Measurements from ENCODE around the gene TP53I13.

Gene TP53I13, protein sequence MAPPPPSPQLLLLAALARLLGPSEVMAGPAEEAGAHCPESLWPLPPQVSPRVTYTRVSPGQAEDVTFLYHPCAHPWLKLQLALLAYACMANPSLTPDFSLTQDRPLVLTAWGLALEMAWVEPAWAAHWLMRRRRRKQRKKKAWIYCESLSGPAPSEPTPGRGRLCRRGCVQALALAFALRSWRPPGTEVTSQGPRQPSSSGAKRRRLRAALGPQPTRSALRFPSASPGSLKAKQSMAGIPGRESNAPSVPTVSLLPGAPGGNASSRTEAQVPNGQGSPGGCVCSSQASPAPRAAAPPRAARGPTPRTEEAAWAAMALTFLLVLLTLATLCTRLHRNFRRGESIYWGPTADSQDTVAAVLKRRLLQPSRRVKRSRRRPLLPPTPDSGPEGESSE

DNA sequence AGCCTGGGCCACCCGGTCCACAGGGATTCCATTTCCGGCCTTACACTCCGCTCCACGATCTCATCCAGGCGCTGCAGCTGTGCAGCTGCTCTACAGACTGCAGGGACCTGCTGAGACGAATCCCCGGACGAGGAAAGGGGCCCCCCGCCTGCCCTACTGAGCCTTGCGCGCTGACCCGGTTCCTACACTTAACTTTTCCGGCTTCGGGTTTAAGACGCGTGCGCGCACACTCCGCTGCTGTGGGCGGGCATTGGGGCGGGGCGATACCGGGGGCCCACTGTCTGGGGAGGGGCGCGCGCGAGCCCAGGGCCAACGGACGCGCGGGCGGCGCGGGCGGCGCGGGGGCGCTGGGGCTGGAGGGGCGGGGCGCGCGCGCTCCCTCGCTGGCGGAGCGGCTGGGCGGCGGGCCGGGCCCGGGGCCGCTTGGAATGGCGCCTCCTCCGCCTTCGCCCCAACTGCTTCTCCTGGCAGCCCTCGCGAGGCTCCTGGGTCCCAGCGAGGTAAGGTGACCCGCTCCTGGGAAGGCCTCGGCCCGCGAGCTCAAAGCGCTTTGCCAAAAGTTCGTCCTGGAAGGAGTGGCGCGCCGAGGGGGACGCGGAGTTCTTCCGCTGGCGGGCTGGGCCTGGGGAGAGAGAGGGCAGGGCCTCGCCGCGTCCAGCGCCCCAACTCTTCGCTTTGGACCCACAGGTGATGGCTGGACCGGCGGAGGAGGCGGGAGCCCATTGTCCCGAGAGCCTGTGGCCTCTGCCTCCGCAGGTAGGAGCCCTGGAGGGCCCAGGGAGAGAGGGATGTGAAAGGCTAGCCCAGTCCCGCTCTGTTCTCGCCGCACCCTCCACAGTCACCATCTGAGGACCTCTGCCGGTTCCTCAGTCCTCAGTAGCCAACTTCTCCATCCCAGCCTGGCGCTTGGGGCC, at the start of gene TP53I13:
TSS of gene TP53I13 (plus strand) at position 371 of the 914 bp plus-strand sequence. CDS start at position 429, 58 bp downstream.
- peaks cover 19 to 60% of the 10 kb centered on the region in 2 donors for H3K4me1 ChIP-seq (ENCODE audit: control insufficient read depth in 1 of 2, insufficient read depth in 2 of 2, low read length in 2 of 2)
- H3K27me3 ChIP-seq (ENCODE audit: control insufficient read depth in 1 of 2, insufficient read depth in 2 of 2, low read length in 2 of 2) = no peaks in the 10 kb centered on the region
- peak within 1 kb of the TSS; percentile 85 to 89 for H3K4me3 ChIP-seq (ENCODE audit: low read depth in 1 of 2, low read length in 2 of 2)

DNA sequence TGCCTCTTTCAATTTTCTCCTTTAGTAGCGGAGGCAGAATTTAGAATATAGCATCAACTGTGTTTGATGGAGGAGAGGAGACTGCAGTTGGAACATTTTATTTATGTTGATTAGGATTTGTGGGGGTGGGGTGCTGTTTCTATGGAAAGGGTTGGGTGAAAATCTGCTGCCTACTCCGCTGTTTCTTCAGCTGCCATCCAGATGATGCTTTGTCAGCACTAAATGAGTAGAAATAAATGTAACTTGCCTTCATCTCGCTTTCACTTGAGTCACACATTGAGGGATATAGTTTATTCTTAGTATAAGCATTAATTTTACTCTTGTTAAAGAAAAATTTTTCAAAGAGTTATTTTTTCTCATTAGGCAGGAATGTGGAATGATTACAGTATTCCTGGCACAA, 43.8 kb upstream of the TP53I13 start:
- no peak overlapping the region for H3K4me3 ChIP-seq (ENCODE audit: low read depth in 1 of 2, low read length in 2 of 2)
- H3K27me3 ChIP-seq (ENCODE audit: control insufficient read depth in 1 of 2, insufficient read depth in 2 of 2, low read length in 2 of 2) = no peaks in the 10 kb centered on the region
- H3K27ac ChIP-seq (ENCODE audit: low read depth, low read length) = no peak overlapping the region
- H3K36me3 ChIP-seq (ENCODE audit: control insufficient read depth in 1 of 2, insufficient read depth in 2 of 2, low read length in 2 of 2) = peaks cover 7 to 59% of the 10 kb centered on the region in 2 donors
- no peaks in the 10 kb centered on the region for H3K9me3 ChIP-seq (ENCODE audit: control insufficient read depth in 1 of 2, low read length in 2 of 2)
- no peaks in the 10 kb centered on the region for H3K4me1 ChIP-seq (ENCODE audit: control insufficient read depth in 1 of 2, insufficient read depth in 2 of 2, low read length in 2 of 2)
- H3K9ac ChIP-seq (ENCODE audit: low read depth in 1 of 2, low read length in 2 of 2) = no peak overlapping the region

More for the DNA sequence above, at the start of gene TP53I13:
- H3K36me3 ChIP-seq (ENCODE audit: control insufficient read depth in 1 of 2, insufficient read depth in 2 of 2, low read length in 2 of 2) = peaks cover 6 to 10% of the 10 kb centered on the region in 2 donors
- peak within 1 kb of the TSS; percentile 80 to 96 for H3K9ac ChIP-seq (ENCODE audit: low read depth in 1 of 2, low read length in 2 of 2)
- H3K9me3 ChIP-seq (ENCODE audit: control insufficient read depth in 1 of 2, low read length in 2 of 2) = no peaks in the 10 kb centered on the region
- peak within 1 kb of the TSS; percentile 84 for H3K27ac ChIP-seq (ENCODE audit: low read depth, low read length)

DNA sequence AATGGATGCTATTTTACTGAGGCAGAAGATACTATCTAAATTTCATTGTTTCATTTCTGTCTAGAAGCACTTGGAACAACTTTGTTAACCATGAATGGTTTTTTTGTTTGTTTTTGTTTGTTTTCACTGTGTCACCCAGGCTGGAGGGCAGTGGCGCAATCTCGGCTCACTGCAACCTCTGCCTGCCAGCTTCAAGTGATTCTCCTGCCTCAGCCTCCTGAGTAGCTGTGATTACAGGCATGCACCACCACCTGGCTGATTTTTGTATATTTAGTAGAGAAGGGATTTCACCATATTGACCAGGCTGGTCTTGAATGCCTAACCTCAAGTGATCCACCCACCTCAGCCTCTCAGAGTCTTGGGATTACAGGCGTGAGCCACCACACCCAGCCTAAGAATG, 42.2 kb upstream of the TP53I13 start:
- Histone ChIP-seq H3K9me3 (ENCODE audit: control insufficient read depth in 1 of 2, low read length in 2 of 2) (no peaks in the 10 kb centered on the region), H3K27me3 (ENCODE audit: control insufficient read depth in 1 of 2, insufficient read depth in 2 of 2, low read length in 2 of 2) (no peaks in the 10 kb centered on the region), H3K9ac (ENCODE audit: low read depth in 1 of 2, low read length in 2 of 2) (no peak overlapping the region), H3K4me1 (ENCODE audit: control insufficient read depth in 1 of 2, insufficient read depth in 2 of 2, low read length in 2 of 2) (no peaks in the 10 kb centered on the region), H3K27ac (ENCODE audit: low read depth, low read length) (no peak overlapping the region), H3K4me3 (ENCODE audit: low read depth in 1 of 2, low read length in 2 of 2) (no peak overlapping the region), H3K36me3 (ENCODE audit: control insufficient read depth in 1 of 2, insufficient read depth in 2 of 2, low read length in 2 of 2) (peaks cover 11 to 53% of the 10 kb centered on the region in 2 donors)

DNA sequence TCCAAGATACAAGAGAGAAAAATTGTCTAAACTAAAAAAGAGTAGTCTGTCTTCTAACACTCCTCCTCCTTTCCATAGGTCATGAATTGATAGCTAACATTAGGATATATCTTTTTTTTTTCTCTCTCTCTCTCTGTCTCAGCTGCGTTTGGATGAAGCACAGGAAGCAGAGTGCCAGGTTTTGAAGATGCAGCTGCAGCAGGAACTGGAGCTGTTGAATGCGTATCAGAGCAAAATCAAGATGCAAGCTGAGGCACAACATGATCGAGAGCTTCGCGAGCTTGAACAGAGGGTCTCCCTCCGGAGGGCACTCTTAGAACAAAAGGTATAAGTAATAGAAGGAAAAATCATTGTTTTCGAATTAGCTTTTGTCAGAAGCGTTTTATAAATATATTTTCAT, 34.5 kb upstream of the TP53I13 start:
- Histone ChIP-seq H3K36me3 (ENCODE audit: control insufficient read depth in 1 of 2, insufficient read depth in 2 of 2, low read length in 2 of 2) (peaks cover 15 to 35% of the 10 kb centered on the region in 2 donors), H3K9me3 (ENCODE audit: control insufficient read depth in 1 of 2, low read length in 2 of 2) (no peaks in the 10 kb centered on the region), H3K27ac (ENCODE audit: low read depth, low read length) (no peak overlapping the region), H3K4me3 (ENCODE audit: low read depth in 1 of 2, low read length in 2 of 2) (no peak overlapping the region), H3K27me3 (ENCODE audit: control insufficient read depth in 1 of 2, insufficient read depth in 2 of 2, low read length in 2 of 2) (no peaks in the 10 kb centered on the region), H3K9ac (ENCODE audit: low read depth in 1 of 2, low read length in 2 of 2) (no peak overlapping the region), H3K4me1 (ENCODE audit: control insufficient read depth in 1 of 2, insufficient read depth in 2 of 2, low read length in 2 of 2) (no peaks in the 10 kb centered on the region)

DNA sequence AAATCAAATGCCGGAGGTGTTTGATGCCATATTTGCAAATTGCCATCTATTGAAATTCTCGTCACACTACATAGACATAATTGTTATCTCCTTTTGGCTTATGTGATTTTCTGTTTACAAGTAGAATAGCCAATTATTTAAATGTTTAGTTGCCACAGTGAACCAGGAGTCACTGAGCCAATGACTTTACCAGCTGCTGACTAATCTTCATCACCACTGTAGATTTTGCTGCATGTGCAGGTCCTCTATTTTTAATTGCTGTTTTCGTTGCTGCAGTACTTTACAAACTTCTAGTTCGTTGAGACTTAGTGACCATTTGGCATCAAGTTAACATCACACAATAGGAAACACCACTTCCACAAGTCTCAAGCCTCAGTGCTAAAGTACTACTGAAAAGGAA, 24.4 kb upstream of the TP53I13 start:
- H3K9ac ChIP-seq (ENCODE audit: low read depth in 1 of 2, low read length in 2 of 2) = no peak overlapping the region
- H3K4me1 ChIP-seq (ENCODE audit: control insufficient read depth in 1 of 2, insufficient read depth in 2 of 2, low read length in 2 of 2) = peaks cover 0 to 1% of the 10 kb centered on the region in 2 donors
- H3K36me3 ChIP-seq (ENCODE audit: control insufficient read depth in 1 of 2, insufficient read depth in 2 of 2, low read length in 2 of 2) = peaks cover 16 to 21% of the 10 kb centered on the region in 2 donors
- no peaks in the 10 kb centered on the region for H3K27me3 ChIP-seq (ENCODE audit: control insufficient read depth in 1 of 2, insufficient read depth in 2 of 2, low read length in 2 of 2)
- no peak overlapping the region for H3K27ac ChIP-seq (ENCODE audit: low read depth, low read length)
- no peak overlapping the region for H3K4me3 ChIP-seq (ENCODE audit: low read depth in 1 of 2, low read length in 2 of 2)
- H3K9me3 ChIP-seq (ENCODE audit: control insufficient read depth in 1 of 2, low read length in 2 of 2) = no peaks in the 10 kb centered on the region

DNA sequence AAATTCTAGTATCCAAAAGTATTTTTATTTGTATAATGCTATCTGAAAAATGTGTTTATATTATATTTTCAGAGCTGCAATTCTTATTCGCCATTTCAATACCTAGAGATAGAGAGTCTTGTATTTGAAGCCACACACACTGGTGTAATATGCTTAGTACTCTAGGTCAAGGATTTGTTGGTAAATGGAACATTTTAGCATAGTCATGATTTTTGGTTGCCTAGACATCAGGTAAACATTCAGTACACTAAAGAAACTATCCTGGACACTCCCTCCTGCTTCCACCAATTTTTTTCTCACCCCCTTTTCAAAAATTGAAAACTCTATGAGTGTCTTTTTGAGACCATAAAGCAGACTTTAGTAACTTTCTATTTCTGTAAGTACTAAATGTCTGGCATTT, 22.4 kb upstream of the TP53I13 start:
- H3K4me1 ChIP-seq (ENCODE audit: control insufficient read depth in 1 of 2, insufficient read depth in 2 of 2, low read length in 2 of 2) = peaks cover 0 to 9% of the 10 kb centered on the region in 2 donors
- H3K4me3 ChIP-seq (ENCODE audit: low read depth in 1 of 2, low read length in 2 of 2) = no peak overlapping the region
- no peaks in the 10 kb centered on the region for H3K9me3 ChIP-seq (ENCODE audit: control insufficient read depth in 1 of 2, low read length in 2 of 2)
- H3K27ac ChIP-seq (ENCODE audit: low read depth, low read length) = no peak overlapping the region
- no peaks in the 10 kb centered on the region for H3K27me3 ChIP-seq (ENCODE audit: control insufficient read depth in 1 of 2, insufficient read depth in 2 of 2, low read length in 2 of 2)
- no peak overlapping the region for H3K9ac ChIP-seq (ENCODE audit: low read depth in 1 of 2, low read length in 2 of 2)
- peaks cover 15 to 17% of the 10 kb centered on the region in 2 donors for H3K36me3 ChIP-seq (ENCODE audit: control insufficient read depth in 1 of 2, insufficient read depth in 2 of 2, low read length in 2 of 2)

DNA sequence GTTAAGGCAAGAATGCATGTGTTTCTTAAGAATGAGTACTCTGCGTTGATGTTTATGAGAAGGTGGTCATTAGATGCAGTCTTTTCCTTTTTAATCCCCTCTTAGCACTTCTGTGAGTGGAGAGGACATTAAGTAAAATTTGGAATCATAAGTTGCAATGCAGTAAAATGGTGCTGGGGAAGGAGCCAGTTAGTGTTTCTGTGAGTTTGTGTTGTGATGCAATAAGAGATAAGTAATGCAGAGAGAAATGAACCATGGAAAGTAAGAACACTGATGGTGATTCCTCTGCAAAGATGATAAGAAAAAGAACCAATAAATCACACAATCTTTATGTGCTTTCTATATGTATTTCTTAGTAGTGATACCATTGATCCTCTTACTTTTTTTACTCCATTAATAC, 21.7 kb upstream of the TP53I13 start:
- Histone ChIP-seq H3K27me3 (ENCODE audit: control insufficient read depth in 1 of 2, insufficient read depth in 2 of 2, low read length in 2 of 2) (no peaks in the 10 kb centered on the region), H3K9me3 (ENCODE audit: control insufficient read depth in 1 of 2, low read length in 2 of 2) (no peaks in the 10 kb centered on the region), H3K4me1 (ENCODE audit: control insufficient read depth in 1 of 2, insufficient read depth in 2 of 2, low read length in 2 of 2) (peaks cover 0 to 9% of the 10 kb centered on the region in 2 donors), H3K36me3 (ENCODE audit: control insufficient read depth in 1 of 2, insufficient read depth in 2 of 2, low read length in 2 of 2) (peaks cover 15 to 17% of the 10 kb centered on the region in 2 donors), H3K4me3 (ENCODE audit: low read depth in 1 of 2, low read length in 2 of 2) (no peak overlapping the region), H3K27ac (ENCODE audit: low read depth, low read length) (no peak overlapping the region), H3K9ac (ENCODE audit: low read depth in 1 of 2, low read length in 2 of 2) (no peak overlapping the region)

DNA sequence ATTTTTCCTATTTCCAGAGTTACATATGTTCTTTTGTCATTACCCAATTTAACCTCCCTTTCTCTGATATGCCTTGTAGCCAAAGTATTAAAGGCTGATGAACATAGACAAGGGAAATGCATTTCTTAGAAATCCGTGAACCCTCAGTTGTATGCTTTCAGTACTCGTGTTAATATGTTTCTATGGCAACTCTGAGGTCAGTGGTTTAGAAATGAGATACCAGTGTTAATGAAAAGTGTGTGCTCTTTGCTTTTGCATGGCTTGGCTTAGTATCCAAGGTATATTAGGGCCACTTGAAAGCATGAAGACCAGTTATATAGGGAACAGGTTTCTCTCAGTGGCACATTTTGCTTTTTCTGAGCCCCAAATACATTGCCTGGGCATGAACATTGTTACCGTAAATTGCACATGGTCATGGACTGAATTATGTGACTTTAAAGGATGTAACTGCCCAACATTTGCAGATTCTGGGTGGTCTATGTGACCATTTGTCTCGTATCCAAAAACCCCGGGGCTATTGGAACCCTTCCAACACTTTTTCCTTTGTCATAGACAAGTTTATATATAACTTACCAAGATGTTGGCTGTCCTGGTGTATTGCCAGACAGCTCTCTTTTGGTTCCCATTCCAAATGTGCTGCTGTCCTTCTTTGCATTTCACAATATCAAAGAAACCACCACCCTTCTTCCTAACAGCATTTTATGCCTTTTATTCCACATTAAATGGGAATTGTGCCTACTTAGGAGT, 19.2 kb upstream of the TP53I13 start:
- Histone ChIP-seq H3K9me3 (ENCODE audit: control insufficient read depth in 1 of 2, low read length in 2 of 2) (no peaks in the 10 kb centered on the region), H3K27ac (ENCODE audit: low read depth, low read length) (no peak overlapping the region), H3K4me3 (ENCODE audit: low read depth in 1 of 2, low read length in 2 of 2) (no peak overlapping the region), H3K36me3 (ENCODE audit: control insufficient read depth in 1 of 2, insufficient read depth in 2 of 2, low read length in 2 of 2) (no peaks in the 10 kb centered on the region), H3K9ac (ENCODE audit: low read depth in 1 of 2, low read length in 2 of 2) (no peak overlapping the region), H3K4me1 (ENCODE audit: control insufficient read depth in 1 of 2, insufficient read depth in 2 of 2, low read length in 2 of 2) (peaks cover 0 to 9% of the 10 kb centered on the region in 2 donors), H3K27me3 (ENCODE audit: control insufficient read depth in 1 of 2, insufficient read depth in 2 of 2, low read length in 2 of 2) (no peaks in the 10 kb centered on the region)

DNA sequence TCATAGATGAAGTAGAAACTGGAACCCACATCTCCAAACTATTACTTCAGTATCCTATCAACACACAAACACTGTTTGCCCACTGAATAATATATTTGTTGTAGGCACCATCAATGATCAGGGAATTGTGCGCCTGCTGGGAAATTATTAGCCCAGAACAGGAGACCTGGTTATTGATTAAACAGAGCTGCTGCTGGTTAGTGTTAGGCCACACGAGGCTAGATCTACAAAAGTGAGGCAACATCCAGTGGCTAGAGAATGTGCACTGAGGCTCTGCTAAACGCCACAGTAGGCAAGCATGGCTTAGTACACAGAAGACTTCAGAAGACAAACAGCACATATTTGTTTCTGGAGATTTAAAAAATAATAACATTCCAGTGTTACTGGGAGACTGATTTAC, 12.7 kb upstream of the TP53I13 start:
- Histone ChIP-seq H3K4me1 (ENCODE audit: control insufficient read depth in 1 of 2, insufficient read depth in 2 of 2, low read length in 2 of 2) (peaks cover 9 to 21% of the 10 kb centered on the region in 2 donors), H3K9ac (ENCODE audit: low read depth in 1 of 2, low read length in 2 of 2) (no peak overlapping the region), H3K36me3 (ENCODE audit: control insufficient read depth in 1 of 2, insufficient read depth in 2 of 2, low read length in 2 of 2) (peaks cover 0 to 5% of the 10 kb centered on the region in 2 donors), H3K27me3 (ENCODE audit: control insufficient read depth in 1 of 2, insufficient read depth in 2 of 2, low read length in 2 of 2) (no peaks in the 10 kb centered on the region), H3K4me3 (ENCODE audit: low read depth in 1 of 2, low read length in 2 of 2) (no peak overlapping the region), H3K27ac (ENCODE audit: low read depth, low read length) (no peak overlapping the region), H3K9me3 (ENCODE audit: control insufficient read depth in 1 of 2, low read length in 2 of 2) (no peaks in the 10 kb centered on the region)

Measured in duodenal mucosa (tissue), 2 donors.